DOHH2 (cell line): ENCODE results near the gene SAPCD1.
"Not testable (repeated sequence)": the region's sequence is repeated elsewhere in the genome, so short reads cannot be mapped to it uniquely, and the experiment has no call there.

Source experiments
- CTCF ChIP-seq: fragments of 200-600 bp; sonication (generic); IDR thresholded peaks from one replicate; pipeline ENCODE4 v1.5.1; 2014; ENCODE audit warnings: antibody characterized with exemption, mild to moderate bottlenecking, low read depth, low read length; ENCODE audit not compliant: poor library complexity, severe bottlenecking
- EZH2phosphoT487 ChIP-seq: fragments of 200-600 bp; sonication (generic); IDR thresholded peaks from 2 replicates; pipeline ENCODE4 v1.6.1; 2017; ENCODE audit warnings: borderline replicate concordance, mild to moderate bottlenecking, antibody characterized with exemption, low read length, moderate library complexity, mixed read lengths

- not testable (repeated sequence) for TF ChIP-seq CTCF, EZH2phosphoT487
These were observed 46.1 kb downstream of the SAPCD1 start for GRCh38 chr6:31808599-31808998.
